LoVo (cell line): ENCODE data around the gene UGT1A4.
A peak's percentile ranks its signal among the peaks of the same experiment; 100 is the strongest.

Experiments
- DNase-seq: peaks from one replicate; pipeline ENCODE4 v3.0.0-alpha.2; 2016; ENCODE audit warnings: low spot score

UGT1A4 gene

GRCh38 chr2:233718552-233718951 lies at the start of gene UGT1A4:
TSS of gene UGT1A4 (plus strand) at chr2:233718736. CDS start at chr2:233718821, 85 bp downstream.
- DNase-seq = no peak

DNA sequence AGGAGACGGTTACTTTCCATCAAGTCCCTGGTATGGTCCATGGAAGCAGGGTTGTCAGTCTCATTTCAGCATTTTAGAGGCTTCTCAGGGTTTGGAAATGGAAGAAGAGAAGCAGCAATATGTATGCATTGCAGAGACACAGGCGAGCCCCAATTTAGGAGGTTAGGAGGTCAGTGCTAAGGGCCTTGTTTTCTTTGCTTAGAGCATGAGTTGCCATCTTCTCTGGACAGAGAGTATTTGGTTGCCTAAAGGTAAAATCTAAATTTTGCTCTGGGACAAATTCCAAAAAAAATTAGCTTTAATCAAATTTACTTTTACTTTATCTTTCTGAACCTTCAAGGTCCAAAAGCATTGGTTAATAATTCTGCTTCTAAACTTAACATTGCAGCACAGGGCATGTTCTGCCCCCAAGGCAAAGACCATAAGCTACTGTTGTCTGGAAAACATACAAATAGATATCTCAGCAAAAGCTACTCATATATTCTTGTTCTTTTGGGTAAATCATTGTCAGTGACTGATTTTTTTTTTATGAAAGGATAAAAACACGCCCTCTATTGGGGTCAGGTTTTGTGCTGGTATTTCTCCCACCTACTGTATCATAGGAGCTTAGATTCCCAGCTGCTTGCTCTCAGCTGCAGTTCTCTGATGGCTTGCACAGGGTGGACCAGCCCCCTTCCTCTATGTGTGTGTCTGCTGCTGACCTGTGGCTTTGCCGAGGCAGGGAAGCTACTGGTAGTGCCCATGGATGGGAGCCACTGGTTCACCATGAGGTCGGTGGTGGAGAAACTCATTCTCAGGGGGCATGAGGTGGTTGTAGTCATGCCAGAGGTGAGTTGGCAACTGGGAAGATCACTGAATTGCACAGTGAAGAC lies 47.0 kb upstream of the UGT1A4 start, which contains the start of gene UGT1A9:
UGT1A9 (plus strand) TSS at position 609 of the 872 bp plus-strand sequence; CDS start at position 646, 37 bp downstream.
- DNase-seq = no peak

- DNase-seq = no peak
Observed at GRCh38 chr2:233672886-233673285, 45.6 kb upstream of the UGT1A4 start.

GRCh38 chr2:233673896-233674295 lies 44.6 kb upstream of the UGT1A4 start:
- DNase-seq = no peak

- DNase-seq = no peak
Observed at GRCh38 chr2:233674314-233674713, 44.2 kb upstream of the UGT1A4 start.

DNA sequence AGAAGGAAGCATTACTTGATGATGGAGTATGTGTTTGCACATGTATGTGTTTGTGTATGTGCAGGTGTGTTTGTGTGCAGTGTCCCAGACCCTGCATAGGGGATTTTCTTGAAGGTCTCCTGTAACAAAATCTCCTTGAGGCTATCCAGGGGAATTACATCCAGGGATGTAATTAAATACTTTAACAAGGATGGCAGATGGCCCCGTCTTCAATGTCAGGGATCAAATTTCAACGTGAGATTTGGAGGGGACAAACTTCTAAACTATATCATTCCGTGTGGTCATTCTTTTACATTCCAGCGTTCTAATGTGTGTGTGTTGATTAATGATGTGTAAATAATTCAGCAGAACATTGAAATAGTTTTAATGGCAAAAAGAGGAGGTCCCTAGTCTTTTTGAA lies 43.5 kb upstream of the UGT1A4 start:
- no peak for DNase-seq

DNA sequence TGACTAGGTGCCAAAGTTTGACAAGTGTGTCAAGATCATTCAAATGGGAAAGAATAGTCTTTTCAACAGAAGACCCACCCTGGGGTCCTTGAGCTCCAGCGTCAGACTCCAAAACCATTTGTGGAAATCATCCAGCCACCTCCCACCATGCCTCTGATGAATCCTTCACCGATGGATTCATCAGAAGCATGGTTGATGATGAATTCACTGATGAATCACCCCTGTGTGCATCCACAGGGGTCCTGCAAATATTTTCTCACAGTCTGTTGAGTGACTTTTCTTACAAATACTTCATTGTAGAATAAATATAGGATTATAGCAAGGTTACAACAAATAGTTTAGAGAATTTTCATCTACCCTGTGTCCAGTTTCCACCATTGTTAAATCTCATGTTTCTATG lies 42.5 kb upstream of the UGT1A4 start:
- no peak for DNase-seq

DNA sequence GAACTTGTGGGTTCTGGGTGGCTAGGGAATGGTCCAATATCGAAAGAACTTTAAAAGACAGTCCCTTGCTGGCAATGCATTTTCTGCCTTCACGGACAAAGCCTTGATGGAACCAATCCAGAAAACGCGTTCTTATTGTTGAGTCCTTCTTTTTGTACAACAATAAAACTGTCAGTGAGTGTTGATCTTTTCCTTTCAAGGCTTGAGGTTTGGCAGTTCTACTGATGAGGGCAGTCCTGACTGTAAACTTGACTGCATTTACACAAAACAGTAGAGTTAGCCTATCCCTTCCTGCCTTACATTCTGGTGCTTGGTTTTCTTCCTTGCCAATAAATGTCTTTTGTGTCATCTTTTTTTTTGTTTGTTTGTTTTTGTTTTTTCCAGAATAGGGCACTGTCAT lies 39.3 kb upstream of the UGT1A4 start:
- no peak for DNase-seq

DNA sequence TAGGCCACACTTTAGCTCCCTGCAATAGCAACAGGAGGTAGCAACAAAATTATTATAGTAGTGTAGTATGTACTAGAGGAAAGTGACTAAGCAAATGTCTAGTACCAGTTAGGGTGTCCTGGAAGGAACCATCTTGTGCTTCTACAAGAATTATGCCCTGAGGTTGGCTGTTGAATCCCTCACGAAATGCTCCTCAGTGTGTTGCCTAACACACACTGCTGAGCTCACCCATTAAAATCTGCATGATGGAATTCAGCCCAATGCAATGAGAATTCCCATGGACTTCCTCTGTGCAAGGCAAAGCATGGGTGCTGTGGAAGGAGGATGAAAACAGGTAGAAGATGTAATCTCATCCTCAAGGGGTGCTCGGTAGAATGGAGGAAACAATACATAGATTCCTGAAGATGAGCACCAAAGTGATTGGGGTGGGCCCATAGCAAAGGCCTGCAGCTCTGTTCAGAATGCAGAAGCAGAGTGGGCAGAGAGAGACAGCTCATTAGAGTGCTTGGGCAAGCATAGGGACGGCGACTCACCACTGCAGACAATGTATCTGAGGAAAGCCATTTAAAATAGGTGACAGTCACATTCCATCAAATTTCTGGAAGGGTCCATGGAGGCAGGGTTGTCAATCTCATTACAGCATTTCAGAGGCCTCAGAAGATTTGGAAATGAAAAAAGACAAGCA lies 38.0 kb upstream of the UGT1A4 start:
- no peak for DNase-seq

- no peak for DNase-seq
Observed at GRCh38 chr2:233681521-233682099, 36.9 kb upstream of the UGT1A4 start, which contains the start of gene UGT1A7. TSS of gene UGT1A7 (plus strand) at chr2:233681901. CDS start at chr2:233681938, 37 bp downstream.

DNA sequence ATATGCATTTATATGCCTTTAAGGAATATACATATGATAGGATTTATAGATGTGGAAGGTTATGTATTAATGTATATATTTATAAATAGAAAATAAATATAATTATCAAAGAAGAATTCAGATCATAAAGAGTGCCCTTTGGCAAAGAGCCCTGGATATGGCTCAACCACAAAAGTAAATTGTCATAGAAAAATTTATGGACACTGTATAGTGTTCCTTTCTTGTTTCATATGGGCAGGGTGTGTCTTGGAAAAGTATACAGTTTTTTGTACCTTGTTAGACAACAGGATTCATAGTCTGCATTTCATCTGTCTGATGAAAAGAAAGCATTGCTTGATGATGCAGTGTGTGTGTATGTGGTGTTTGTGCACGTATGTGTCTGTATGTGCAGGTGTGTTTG lies 33.9 kb upstream of the UGT1A4 start:
- peak; percentile 67 for DNase-seq

- DNase-seq = no peak
Observed at GRCh38 chr2:233686928-233687327, 31.6 kb upstream of the UGT1A4 start.

DNA sequence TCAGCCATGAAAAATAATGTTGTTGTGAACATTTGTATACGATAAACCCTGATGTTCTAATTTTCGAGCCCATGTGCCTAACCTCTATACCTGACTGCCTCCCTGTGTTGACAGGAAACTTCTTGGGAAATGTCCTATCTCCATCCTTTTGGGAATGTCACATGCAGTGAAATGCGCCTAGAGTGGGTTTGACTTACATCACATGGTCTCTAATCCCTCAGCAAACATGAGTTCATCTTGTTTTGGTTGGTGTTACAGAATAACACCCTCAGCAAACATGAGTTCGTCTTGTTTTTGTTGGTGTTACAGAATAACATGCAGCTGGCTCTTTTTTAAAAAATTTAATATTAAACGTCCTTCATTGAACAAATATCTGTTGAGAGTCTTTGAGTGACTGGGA lies 30.2 kb upstream of the UGT1A4 start:
- DNase-seq = peak; percentile 38

- DNase-seq = peak; percentile 61
Observed at GRCh38 chr2:233689031-233689430, 29.5 kb upstream of the UGT1A4 start.

DNA sequence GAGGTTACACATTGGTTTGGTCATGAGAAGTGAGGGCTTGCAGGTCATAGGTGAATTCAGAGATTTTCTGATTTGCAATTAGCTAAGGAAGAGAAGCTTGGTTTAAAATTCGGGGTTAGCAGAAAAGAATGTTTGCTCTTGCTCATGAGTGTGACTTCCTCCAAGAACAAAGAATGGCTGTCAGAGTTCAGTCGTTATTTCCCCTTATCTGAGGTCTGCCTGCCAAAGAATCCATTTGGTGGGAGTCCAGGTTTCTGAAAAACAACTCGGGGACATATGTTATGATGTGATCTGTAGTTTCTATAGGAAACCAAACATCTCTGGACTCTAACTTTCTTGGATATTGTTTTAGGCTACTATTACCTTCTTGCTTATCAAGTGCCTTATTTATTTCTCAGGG lies 29.0 kb upstream of the UGT1A4 start:
- DNase-seq = peak; percentile 31

GRCh38 chr2:233690444-233690843 lies 28.1 kb upstream of the UGT1A4 start:
- peak; percentile 80 for DNase-seq

DNA sequence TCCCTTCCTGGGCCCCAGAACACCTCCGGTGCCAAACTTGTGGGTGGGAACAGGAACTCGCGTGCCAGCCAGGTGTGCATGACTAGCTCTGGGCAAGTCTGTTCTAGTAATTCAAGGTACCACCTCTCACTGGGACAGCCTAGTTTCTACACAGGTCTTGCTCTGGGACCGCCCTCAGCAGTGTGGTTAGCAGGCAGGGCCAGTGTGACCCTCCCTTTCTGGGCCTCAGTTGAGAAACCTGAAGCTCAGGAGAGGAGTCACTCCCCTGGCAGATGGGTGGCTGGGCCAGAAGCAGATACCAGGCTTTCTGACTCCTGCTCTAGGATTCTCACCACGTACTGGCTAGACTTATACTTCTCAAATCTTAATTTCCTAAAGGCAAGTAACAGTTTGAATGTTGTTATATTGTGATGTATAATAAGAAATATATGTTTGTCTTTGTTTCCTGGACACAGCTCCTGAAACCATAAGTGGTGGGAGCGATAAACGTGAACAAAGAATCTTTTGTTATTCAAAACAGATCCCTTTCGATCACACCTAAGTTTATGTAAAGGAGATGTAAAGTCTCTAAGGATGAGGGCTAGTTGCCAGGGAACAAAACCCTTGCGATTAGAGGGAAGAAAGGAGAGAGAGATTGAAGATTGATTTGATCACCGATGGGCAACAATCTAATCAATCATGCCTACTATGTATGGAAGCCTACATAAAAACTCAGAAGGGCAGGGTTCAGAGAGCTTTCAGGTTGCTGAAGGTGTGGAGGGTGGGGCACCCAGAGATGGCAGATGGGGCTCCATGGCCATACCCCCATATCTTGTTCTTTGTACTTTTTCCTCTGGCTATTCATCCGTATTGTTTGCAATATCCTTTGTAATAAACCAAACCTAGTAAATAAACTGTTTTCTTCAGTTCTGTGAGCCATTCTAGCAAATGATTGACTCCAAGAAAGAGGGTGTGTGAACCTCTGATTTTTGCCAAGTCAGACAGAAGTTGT lies 26.8 kb upstream of the UGT1A4 start:
- peak; percentile 88 for DNase-seq

GRCh38 chr2:233692648-233693047 lies 25.9 kb upstream of the UGT1A4 start, which contains the start of gene UGT1A6:
TSS of gene UGT1A6 (plus strand) at chr2:233692890. CDS start at chr2:233693005, 115 bp downstream.
- peak; percentile 65 for DNase-seq

DNA sequence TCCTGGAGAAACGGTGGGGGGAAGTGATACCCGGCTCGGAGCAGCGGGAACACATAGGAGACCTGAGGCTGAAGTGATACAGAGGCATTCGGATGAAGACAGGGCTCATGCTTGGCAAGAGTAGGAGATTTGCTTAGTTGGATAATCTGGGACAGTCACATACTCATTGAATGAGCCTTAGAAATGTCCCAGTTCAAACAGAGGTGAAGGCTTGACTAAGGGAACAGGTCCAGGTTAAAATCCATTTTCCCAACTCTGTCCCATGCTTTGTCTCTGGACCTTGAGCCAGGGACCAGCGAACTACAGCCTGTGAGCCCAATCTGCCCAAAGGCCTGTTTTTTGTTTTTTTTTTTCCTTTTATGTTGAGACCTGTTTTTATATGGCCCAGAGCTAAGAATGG lies 24.6 kb upstream of the UGT1A4 start:
- DNase-seq = no peak

DNA sequence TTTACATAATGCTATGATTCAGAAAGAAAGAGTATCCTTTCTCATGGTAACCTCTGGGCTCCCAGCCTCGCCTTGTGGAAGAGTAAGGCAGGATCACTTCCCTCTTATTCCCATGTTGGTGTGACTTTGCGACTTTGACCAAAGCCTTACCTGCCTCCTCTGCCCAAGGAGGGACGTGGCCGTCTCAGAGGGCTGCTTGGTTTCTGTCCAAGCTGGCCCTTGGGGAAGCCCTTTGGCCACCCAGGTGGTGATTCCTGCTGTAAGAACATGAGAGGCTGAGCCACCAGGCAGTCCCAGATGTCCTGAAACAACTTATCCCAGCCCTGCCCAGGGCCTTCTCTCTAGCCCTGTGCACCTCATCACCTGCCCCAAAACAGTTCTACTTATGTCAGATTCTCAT lies 19.8 kb upstream of the UGT1A4 start:
- DNase-seq = no peak

GRCh38 chr2:233699424-233700027 lies 19.0 kb upstream of the UGT1A4 start:
- no peak for DNase-seq
